Aorta (tissue), 5 donors: Measurements from ENCODE around the gene VPS54. TPM values are rescaled to one million over a fixed set of nuclear protein-coding genes. Genes with fewer than 3 reads are reported as not detected.

Experiments
- ATAC-seq: fragments of 200-7000 bp; cut with Tn5 transposase; one replicate; pipeline ENCODE4 v1.9.1; 2022; ENCODE audit warnings: moderate library complexity; ENCODE audit not compliant: low FRiP score
- DNase-seq, 2 donors: peaks; one replicate each; pipeline ENCODE4 v3.0.0-alpha.2; 2020
- H3K27ac ChIP-seq, 2 donors: one replicate each; pipeline ENCODE4 v1.5.1; 2013; ENCODE audit warnings: low read length in 2 of 2, mild to moderate bottlenecking in 2 of 2, moderate library complexity in 2 of 2, control low read depth in 1 of 2, inconsistent platforms in 1 of 2, low read depth in 1 of 2
- H3K27me3 ChIP-seq, 2 donors: one replicate each; pipeline ENCODE4 v1.6.1; 2013; ENCODE audit warnings: control low read depth in 1 of 2, low read length in 1 of 2, mild to moderate bottlenecking in 1 of 2, moderate library complexity in 1 of 2; ENCODE audit not compliant: insufficient read depth in 2 of 2, control insufficient read depth in 1 of 2
- H3K36me3 ChIP-seq, 2 donors: one replicate each; pipeline ENCODE4 v1.6.1; 2013; ENCODE audit warnings: control low read depth in 1 of 2, low read length in 1 of 2, mild to moderate bottlenecking in 1 of 2; ENCODE audit not compliant: insufficient read depth in 2 of 2, control insufficient read depth in 1 of 2
- H3K4me1 ChIP-seq, 2 donors: one replicate each; pipeline ENCODE4 v1.6.1; 2013; ENCODE audit warnings: low read length in 2 of 2, control low read depth in 1 of 2, mild to moderate bottlenecking in 1 of 2, moderate library complexity in 1 of 2; ENCODE audit not compliant: insufficient read depth in 2 of 2, control insufficient read depth in 1 of 2
- H3K4me3 ChIP-seq, 2 donors: one replicate each; pipeline ENCODE4 v1.5.1; 2013; ENCODE audit warnings: low read length in 2 of 2, control low read depth in 1 of 2, mild to moderate bottlenecking in 1 of 2
- H3K9me3 ChIP-seq: one replicate; pipeline ENCODE4 v1.6.1; 2013; ENCODE audit warnings: mild to moderate bottlenecking, low read length; ENCODE audit not compliant: control insufficient read depth
- WGBS, 2 donors: extraction: QIAGEN DNeasy Blood & Tissue Kit; methylation state at CpG; one replicate each; pipeline ENCODE4 v1.1.7; 2013; 5-methylcytosine and 5-hydroxymethylcytosine counted together
- intact Hi-C, 2 donors: fragments of 100-400 bp; cut with DNase I; formaldehyde crosslinking; loops; one replicate each; pipeline versions ENCODE4 v1.14.2 to v1.15.0; 2022
- long read RNA-seq, 2 donors: library from polyadenylated mRNA; unstranded; transcript quantifications; one replicate each; pipeline ENCODE4 v2.0.0, GENCODE V29; 2020 to 2021
- polyA plus RNA-seq, 2 donors: library from polyadenylated mRNA; stranded (reverse); fragments of 200-250 nt; gene quantifications; one replicate each; pipeline ENCODE4 v1.2.3, GENCODE V29; 2013
- total RNA-seq, 2 donors: library from RNA; stranded (reverse); fragmentation: NEBNext Ultra II Directional; extraction: Animal tissue kit (Norgen Biotek cat#: 25700); gene quantifications; one replicate each; pipeline ENCODE4 v1.2.1, GENCODE V29; 2021
- donor health status: healthy with polysubstance abuse.
- donor health status: Bipolar disorder and iron deficiency.
- donor health status: DM: no; HTN: no; CAD: no.
- donor health status: DM: no; HTN: no; CAD: no.
- donor health status: DM: yes; HTN: yes; CAD: no.

Gene VPS54, protein sequence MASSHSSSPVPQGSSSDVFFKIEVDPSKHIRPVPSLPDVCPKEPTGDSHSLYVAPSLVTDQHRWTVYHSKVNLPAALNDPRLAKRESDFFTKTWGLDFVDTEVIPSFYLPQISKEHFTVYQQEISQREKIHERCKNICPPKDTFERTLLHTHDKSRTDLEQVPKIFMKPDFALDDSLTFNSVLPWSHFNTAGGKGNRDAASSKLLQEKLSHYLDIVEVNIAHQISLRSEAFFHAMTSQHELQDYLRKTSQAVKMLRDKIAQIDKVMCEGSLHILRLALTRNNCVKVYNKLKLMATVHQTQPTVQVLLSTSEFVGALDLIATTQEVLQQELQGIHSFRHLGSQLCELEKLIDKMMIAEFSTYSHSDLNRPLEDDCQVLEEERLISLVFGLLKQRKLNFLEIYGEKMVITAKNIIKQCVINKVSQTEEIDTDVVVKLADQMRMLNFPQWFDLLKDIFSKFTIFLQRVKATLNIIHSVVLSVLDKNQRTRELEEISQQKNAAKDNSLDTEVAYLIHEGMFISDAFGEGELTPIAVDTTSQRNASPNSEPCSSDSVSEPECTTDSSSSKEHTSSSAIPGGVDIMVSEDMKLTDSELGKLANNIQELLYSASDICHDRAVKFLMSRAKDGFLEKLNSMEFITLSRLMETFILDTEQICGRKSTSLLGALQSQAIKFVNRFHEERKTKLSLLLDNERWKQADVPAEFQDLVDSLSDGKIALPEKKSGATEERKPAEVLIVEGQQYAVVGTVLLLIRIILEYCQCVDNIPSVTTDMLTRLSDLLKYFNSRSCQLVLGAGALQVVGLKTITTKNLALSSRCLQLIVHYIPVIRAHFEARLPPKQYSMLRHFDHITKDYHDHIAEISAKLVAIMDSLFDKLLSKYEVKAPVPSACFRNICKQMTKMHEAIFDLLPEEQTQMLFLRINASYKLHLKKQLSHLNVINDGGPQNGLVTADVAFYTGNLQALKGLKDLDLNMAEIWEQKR
- 10 to 100 TPM; 22.0 to 24.4 TPM for total RNA-seq
- 10 to 100 TPM; 10.9 to 22.9 TPM for polyA plus RNA-seq
- long read RNA-seq, donor 1, partial matches to known transcripts: 1 of 9 reads
- long read RNA-seq, donor 1, other reads (novel, unspliced or antisense): 8 of 9 reads
- long read RNA-seq, donor 2, full-length matches to known transcripts: 8 of 28 reads
- long read RNA-seq, donor 2, partial matches to known transcripts: 3 of 28 reads
- long read RNA-seq, donor 2, other reads (novel, unspliced or antisense): 17 of 28 reads

DNA sequence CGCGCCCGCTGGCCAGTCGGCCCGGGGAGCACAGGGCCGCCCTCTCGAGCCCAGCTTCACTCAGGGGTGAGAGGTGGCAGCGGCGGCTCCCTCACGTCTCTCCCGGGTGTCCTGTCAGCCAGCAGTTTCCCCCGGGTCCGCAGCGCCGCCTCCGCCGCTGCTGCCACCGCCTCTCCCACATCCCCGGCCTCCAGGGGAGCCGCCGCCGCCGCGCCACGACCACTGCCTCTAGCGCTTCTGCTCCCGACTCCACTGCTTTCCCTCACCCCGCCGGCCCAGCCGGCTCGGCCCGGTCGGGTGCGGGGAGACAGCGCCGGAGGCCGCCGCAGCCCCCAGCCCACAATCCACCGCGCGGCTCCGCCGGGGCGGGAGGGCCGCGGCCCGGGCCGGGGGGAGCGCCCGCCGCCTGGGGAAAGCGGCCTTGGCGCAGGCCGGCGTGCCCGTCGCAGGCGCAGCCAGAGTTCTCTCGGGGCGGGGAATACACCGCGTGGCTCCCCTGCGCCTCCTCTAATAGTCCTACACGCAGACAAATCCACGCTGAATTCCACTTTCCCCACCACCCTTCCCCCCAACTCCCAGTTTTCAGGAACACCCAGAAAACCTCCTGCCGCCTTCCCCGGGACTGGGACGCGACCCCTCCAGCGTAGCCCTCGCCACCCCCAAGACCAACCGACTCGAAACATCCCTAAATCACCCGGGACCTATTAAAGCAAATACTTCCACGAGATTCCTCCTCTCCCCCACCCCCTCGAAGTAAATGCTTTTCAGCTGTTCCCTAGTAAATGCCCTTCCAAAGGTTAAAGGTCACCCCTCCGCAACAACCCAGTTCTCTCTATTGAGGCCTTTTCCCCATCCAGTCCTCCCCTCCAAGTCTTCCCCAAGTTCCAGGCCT, at the start of gene VPS54:
VPS54 (minus strand) TSS at position 346 of the 892 bp plus-strand sequence. CDS start 35,429 bp downstream, outside the sequence.
- Histone ChIP-seq H3K9me3 (no peaks in the 10 kb centered on the region), H3K36me3 (no peaks in the 10 kb centered on the region), H3K27me3 (no peaks in the 10 kb centered on the region), H3K27ac (peak within 1 kb of the TSS; percentile 87 to 94), H3K4me3 (peak within 1 kb of the TSS; percentile 95 to 98), H3K4me1 (peaks cover 3 to 4% of the 10 kb centered on the region in 2 donors)
- intact Hi-C loops: no loop called here
- DNase-seq: peak; percentile 76 to 88
- WGBS, 2 donors: 1% methylated on average over 53 to 77 of the region's 77 CpGs
- peak; percentile 89 for ATAC-seq

DNA sequence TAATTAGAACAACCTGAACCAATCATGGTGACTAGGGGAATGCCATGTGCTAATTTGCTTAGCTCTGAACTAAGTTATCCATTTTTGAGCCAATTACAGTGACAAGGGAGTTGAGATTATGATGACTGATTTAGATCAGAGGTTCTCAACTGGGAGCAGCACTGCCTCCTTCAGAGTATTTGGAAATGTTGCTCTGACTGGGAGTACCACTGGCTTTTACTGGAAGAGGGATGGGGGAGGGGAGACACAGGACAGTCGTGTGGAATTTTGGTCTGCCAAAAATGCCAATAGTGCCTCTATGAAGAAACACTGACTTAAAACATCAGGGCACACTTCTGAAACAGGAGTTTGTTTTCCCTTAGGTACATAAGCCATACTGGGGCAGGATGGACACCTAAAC, 48.1 kb upstream of the VPS54 start:
- 5 to 18% methylated on average over 1 of the region's 1 CpG for WGBS, 2 donors
- intact Hi-C loops: no loop called here
- H3K4me3 ChIP-seq: no peak overlapping the region

DNA sequence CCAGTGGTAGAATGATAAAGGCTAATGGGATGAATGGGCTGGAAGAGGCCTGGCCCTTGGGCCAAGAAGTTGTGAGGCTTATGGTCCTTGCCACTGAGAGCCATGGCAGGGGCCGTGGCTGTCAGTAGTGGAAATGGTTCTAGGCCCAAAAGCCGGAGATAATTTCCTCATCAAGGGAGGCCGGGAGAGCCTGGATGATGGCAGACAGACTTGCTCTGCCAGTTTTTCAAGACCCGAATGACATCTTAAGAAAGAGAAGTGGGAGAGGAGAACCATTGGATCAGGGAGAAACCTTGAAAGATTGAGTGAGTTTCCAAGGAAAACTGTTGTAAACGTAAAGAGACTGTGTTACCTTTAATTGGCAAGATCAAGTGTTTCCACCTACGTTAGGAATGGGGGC, 46.3 kb upstream of the VPS54 start:
- no peaks in the 10 kb centered on the region for H3K9me3 ChIP-seq
- no peaks in the 10 kb centered on the region for H3K27me3 ChIP-seq
- 83 to 89% methylated on average over 6 of the region's 6 CpGs for WGBS, 2 donors
- no peaks in the 10 kb centered on the region for H3K36me3 ChIP-seq
- no peak for DNase-seq
- H3K4me1 ChIP-seq: no peaks in the 10 kb centered on the region
- H3K27ac ChIP-seq: no peak overlapping the region
- H3K4me3 ChIP-seq: no peak overlapping the region
- ATAC-seq: no peak
- intact Hi-C loops: no loop called here

More for the DNA sequence above, 48.1 kb upstream of the VPS54 start:
- Histone ChIP-seq H3K27ac (no peak overlapping the region), H3K4me1 (no peaks in the 10 kb centered on the region), H3K36me3 (no peaks in the 10 kb centered on the region), H3K9me3 (no peaks in the 10 kb centered on the region), H3K27me3 (no peaks in the 10 kb centered on the region)
- DNase-seq (no peak), ATAC-seq (no peak)

DNA sequence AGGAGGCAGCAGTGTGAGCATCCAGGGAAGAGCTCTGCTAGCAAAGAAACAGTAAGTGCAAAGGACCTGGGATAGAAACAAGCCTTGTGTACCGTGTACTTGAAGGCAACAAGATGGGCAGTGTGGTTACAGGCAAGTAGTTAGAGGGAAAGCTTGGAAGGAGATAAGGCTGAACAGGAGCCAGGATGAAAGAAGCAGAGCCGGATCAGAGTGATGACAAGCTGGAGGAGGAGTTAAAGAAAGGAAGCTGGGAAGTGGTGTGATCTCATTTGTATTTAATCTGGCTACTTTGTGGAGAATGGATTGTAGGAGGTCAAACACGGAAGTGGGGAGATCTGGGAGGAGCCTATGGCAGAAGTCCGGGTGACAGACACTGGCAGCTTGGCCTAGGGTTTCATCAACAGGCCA, 44.7 kb upstream of the VPS54 start:
- Histone ChIP-seq H3K9me3 (no peaks in the 10 kb centered on the region), H3K4me1 (no peaks in the 10 kb centered on the region), H3K4me3 (no peak overlapping the region), H3K36me3 (no peaks in the 10 kb centered on the region), H3K27me3 (no peaks in the 10 kb centered on the region), H3K27ac (peak overlapping the region; percentile 36 to 40)
- ATAC-seq (peak; percentile 60), DNase-seq (no peak)
- intact Hi-C loops: loop anchor here in 1 of 2 donors (5.0 kb wide), 1 partner anchor 78 kb away; the partner anchor contains the start of gene PELI1
- 9 to 15% methylated on average over 4 of the region's 4 CpGs for WGBS, 2 donors

DNA sequence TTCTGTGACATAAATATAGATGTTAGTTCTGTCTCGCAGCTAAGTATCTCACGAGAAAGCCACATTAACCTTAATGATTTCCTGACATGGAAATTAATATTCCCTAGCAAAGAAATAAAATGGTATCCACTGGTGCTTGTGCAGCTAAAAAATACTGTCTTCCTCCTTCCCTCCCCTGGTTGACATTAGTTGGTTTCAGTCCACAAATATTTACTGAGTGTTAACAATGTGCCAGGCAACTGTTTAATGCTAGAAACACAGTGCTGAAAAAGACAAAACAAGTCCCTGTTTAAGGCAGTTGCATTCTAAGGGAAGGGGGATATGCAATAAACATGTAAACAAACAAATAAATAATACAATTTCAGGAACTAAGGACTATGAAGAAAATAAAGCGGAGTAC, 44.2 kb upstream of the VPS54 start:
- Histone ChIP-seq H3K27me3 (no peaks in the 10 kb centered on the region), H3K4me1 (no peaks in the 10 kb centered on the region), H3K27ac (no peak overlapping the region), H3K9me3 (no peaks in the 10 kb centered on the region), H3K4me3 (no peak overlapping the region), H3K36me3 (no peaks in the 10 kb centered on the region)
- ATAC-seq: no peak
- intact Hi-C loops: loop anchor here in 1 of 2 donors (5.0 kb wide), 1 partner anchor 79 kb away; the partner anchor contains the start of gene PELI1
- DNase-seq: no peak
- WGBS, 2 donors: 90 to 93% methylated on average over 3 of the region's 3 CpGs

DNA sequence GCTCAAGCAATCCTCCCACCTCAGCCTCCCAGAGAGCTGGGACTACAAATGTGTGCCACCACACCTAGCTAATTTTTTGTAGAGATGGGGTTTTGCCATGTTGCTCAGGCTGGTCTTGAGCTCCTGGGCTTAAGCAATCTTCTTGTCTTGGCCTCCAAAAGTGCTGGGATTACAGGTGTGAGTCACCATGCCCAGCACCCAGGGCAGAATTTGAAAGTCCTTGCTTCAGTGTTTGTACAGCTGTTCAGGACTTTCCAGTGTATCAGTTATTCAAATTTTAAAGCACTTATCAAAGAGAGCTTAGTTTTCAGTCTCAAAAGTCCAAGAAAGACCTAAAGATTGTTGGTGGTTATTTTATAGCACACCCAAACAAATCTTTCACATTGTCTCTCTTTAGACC, 43.6 kb upstream of the VPS54 start:
- H3K27ac ChIP-seq: no peak overlapping the region
- intact Hi-C loops: loop anchor here in 1 of 2 donors (5.0 kb wide), 1 partner anchor 79 kb away; the partner anchor contains the start of gene PELI1
- H3K36me3 ChIP-seq: no peaks in the 10 kb centered on the region
- ATAC-seq (no peak), DNase-seq (no peak)
- no peaks in the 10 kb centered on the region for H3K9me3 ChIP-seq
- H3K4me3 ChIP-seq: no peak overlapping the region
- no peaks in the 10 kb centered on the region for H3K27me3 ChIP-seq
- H3K4me1 ChIP-seq: no peaks in the 10 kb centered on the region

DNA sequence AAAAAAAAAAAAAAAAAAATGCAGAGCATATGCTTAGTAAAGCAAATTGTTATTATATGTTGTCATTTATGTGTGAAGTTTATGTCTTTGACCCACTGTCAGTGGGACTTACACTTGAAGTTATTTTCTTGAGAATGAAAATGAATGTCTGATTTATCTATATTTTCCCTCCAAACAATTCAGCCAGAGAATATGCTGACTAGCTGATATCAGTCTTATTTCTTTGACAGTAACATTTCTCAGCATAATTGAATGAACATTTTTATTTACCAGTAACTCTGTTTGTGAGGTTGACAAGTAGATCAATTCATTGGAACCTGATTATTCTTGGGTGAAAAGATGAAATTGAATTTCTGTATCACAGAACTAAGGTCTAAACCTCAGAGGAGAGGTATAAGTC, 40.0 kb upstream of the VPS54 start:
- Histone ChIP-seq H3K27me3 (no peaks in the 10 kb centered on the region), H3K9me3 (no peaks in the 10 kb centered on the region), H3K4me1 (no peaks in the 10 kb centered on the region), H3K4me3 (no peak overlapping the region), H3K36me3 (no peaks in the 10 kb centered on the region), H3K27ac (no peak overlapping the region)
- intact Hi-C loops: no loop called here
- DNase-seq: no peak
- ATAC-seq: no peak
